WI38 (cell line): ENCODE results near the gene FRMPD2.

Experiments
- H3K4me3 ChIP-seq: 2 replicates; pipeline ENCODE4 v1.5.1; 2011; ENCODE audit warnings: low read depth, mild to moderate bottlenecking, control low read depth, low read length
- TF ChIP-seq, protein P1 (sequence below): IDR thresholded peaks from 2 replicates; pipeline ENCODE4 v1.5.1; 2012; ENCODE audit warnings: low read depth, mild to moderate bottlenecking, control low read depth, low read length

FRMPD2 gene

DNA sequence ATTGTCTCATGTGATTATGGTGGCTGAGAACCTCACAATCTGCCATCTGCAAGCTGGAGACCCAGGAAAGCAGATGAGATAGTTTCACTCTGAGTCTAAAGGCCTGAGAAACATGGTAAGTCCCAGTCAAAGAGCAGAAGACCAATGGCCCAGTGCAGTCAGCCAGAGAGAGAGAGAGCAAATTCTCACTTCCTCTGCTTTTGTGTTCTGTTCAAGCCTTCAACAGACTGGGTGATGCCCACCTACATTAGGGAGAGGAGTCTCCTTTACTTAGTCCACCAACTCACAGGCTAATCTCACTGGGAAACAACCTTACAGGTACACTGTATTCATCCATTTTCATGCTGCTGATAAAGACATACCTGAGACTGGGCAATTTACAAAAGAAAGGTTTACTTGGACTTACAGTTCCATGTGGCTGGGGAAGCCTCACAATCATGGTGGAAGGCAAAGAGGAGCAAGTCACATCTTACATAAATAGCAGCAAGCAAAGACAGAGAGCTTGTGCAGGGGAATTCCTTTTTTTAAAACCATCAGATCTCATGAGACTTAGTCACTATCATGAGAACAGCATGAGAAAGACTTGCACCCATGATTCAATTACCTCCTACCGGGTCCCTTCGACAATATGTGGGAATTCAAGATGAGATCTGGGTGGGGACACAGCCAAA, 4.7 kb upstream of the FRMPD2 start:
- TF ChIP-seq, protein P1, sequence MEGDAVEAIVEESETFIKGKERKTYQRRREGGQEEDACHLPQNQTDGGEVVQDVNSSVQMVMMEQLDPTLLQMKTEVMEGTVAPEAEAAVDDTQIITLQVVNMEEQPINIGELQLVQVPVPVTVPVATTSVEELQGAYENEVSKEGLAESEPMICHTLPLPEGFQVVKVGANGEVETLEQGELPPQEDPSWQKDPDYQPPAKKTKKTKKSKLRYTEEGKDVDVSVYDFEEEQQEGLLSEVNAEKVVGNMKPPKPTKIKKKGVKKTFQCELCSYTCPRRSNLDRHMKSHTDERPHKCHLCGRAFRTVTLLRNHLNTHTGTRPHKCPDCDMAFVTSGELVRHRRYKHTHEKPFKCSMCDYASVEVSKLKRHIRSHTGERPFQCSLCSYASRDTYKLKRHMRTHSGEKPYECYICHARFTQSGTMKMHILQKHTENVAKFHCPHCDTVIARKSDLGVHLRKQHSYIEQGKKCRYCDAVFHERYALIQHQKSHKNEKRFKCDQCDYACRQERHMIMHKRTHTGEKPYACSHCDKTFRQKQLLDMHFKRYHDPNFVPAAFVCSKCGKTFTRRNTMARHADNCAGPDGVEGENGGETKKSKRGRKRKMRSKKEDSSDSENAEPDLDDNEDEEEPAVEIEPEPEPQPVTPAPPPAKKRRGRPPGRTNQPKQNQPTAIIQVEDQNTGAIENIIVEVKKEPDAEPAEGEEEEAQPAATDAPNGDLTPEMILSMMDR = no peak
- H3K4me3 ChIP-seq = no peak overlapping the region

DNA sequence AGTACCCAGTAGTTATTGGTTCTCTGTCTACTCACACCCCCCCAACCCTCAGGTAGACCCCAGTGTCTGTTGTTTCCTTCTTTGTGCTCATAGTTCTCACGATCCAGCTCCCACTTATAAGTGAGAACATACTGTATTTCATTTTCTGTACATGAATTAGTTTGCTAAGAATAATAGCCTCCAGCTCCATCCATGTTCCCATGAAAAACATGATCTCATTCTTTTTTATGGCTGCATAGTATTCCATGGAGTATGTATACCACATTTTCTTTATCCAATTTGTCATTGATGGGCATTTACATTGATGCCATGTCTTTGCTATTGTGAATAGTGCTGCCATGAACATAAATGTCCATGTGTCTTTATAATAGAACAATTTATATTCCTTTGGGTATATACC, 2.6 kb upstream of the FRMPD2 start:
- H3K4me3 ChIP-seq = no peak overlapping the region
- TF ChIP-seq, protein P1 = no peak

GRCh38 chr10:48273741-48274140, 755 bp downstream of the FRMPD2 start:
- TF ChIP-seq, protein P1 = no peak
- no peak overlapping the region for H3K4me3 ChIP-seq

GRCh38 chr10:48272682-48273081, 1.8 kb downstream of the FRMPD2 start:
- H3K4me3 ChIP-seq = no peak overlapping the region
- TF ChIP-seq, protein P1 = no peak

GRCh38 chr10:48271047-48271730, 3.3 kb downstream of the FRMPD2 start:
- H3K4me3 ChIP-seq = no peak overlapping the region
- TF ChIP-seq, protein P1 = no peak

DNA sequence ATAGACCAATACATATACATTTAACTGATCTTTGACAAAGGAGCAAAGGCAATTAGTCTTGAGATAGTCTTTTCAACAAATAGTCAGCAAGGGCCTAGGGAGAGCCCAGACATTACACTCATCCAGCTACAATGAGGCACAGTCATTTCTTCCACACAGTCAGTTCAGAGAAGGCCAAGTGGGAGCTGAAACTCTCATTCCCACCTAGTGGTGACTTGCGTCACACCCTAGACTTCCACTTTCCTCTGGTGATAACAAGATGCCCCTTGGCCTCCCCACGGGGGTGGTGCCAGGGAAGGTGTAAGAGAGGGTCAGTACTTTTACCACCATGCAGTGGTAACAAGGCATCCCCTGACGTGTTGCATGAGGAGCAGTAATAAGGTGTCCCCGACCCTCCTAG, 8.0 kb downstream of the FRMPD2 start:
- TF ChIP-seq, protein P1 = no peak
- no peak overlapping the region for H3K4me3 ChIP-seq

DNA sequence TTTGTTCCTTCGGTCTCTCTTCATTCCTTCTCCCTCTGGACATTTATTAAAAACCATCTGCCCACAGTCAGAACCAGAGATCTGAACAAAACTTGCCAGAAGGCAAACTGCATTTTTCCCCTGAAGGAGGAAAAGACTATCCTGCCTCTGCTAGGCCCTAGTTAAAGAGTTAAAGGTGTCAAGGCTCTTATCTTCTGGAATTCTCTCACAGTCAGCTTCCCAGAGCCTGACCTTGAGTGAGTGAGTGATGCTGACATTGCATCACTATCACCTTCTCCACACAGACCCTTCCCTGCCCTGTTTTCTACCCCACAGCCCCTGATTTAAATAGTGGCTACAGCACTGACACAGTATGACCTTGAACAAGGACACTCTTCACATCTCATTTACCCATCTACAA, 16.4 kb downstream of the FRMPD2 start:
- TF ChIP-seq, protein P1 = no peak
- no peak overlapping the region for H3K4me3 ChIP-seq
